ENCODE results near the gene MCUB.

The MCUB gene

GRCh38 chr4:109729117-109729717 is 169.2 kb downstream of the MCUB start:
- DNase-seq (ENCODE audit: low read depth in 2 of 2) = peak; percentile 5 to 7

- peak; percentile 50 to 52 for DNase-seq (ENCODE audit: low read depth in 2 of 2)
Measured at GRCh38 chr4:109729718-109730618, 169.9 kb downstream of the MCUB start, which contains the start of gene PLA2G12A. Gene PLA2G12A (minus strand): TSS chr4:109730070. CDS start chr4:109729809, 261 bp downstream.

GRCh38 chr4:109730619-109731545 is 170.8 kb downstream of the MCUB start:
- DNase-seq (ENCODE audit: low read depth in 2 of 2) = no peak

GRCh38 chr4:109733728-109734127 is 173.7 kb downstream of the MCUB start:
- no peak for DNase-seq (ENCODE audit: low read depth in 2 of 2)

- no peak for DNase-seq (ENCODE audit: low read depth in 2 of 2)
Measured at GRCh38 chr4:109735566-109736365, 175.7 kb downstream of the MCUB start.

All from activated CD8-positive, alpha-beta memory T cell treated with anti-CD3 and anti-CD28 coated beads for 4 hours (primary cell).